Smooth muscle cell (in vitro differentiated cells): Measurements from ENCODE around the gene EEF1AKMT3. TPM values are rescaled to one million over a fixed set of nuclear protein-coding genes. Genes with fewer than 3 reads are reported as not detected.

Experiments used
- DNase-seq: peaks from one replicate; lab custom pipeline; 2025; ENCODE audit not compliant: unreplicated experiment; lab: John Stamatoyannopoulos, UW
- H2AFZ ChIP-seq: fragments of 200-600 bp; sonication (generic); 2 replicates; pipeline ENCODE4 v1.6.0; 2016; ENCODE audit warnings: antibody characterized with exemption, low read depth, mild to moderate bottlenecking
- H3F3A ChIP-seq: fragments of 200-600 bp; sonication (generic); 2 replicates; pipeline ENCODE4 v1.6.0; 2017; ENCODE audit warnings: antibody characterized with exemption, low read depth
- H3K27ac ChIP-seq: fragments of 200-600 bp; sonication (generic); 2 replicates; pipeline ENCODE4 v1.5.1; 2016; ENCODE audit warnings: low read depth, mild to moderate bottlenecking
- H3K27me3 ChIP-seq: fragments of 200-600 bp; sonication (generic); 2 replicates; pipeline ENCODE4 v1.6.1; 2016; ENCODE audit warnings: low read depth, mild to moderate bottlenecking
- H3K36me3 ChIP-seq: fragments of 200-600 bp; sonication (generic); 2 replicates; pipeline ENCODE4 v1.5.1; 2016; ENCODE audit warnings: low read depth
- H3K4me1 ChIP-seq: fragments of 200-600 bp; sonication (generic); 2 replicates; pipeline ENCODE4 v1.5.1; 2016; ENCODE audit warnings: low read depth
- H3K4me2 ChIP-seq: fragments of 200-600 bp; sonication (generic); 2 replicates; pipeline ENCODE4 v1.6.0; 2016; ENCODE audit warnings: mild to moderate bottlenecking
- H3K4me3 ChIP-seq: fragments of 200-600 bp; sonication (generic); 2 replicates; pipeline ENCODE4 v1.5.1; 2016; ENCODE audit warnings: mild to moderate bottlenecking
- H3K79me2 ChIP-seq: fragments of 200-600 bp; sonication (generic); 2 replicates; pipeline ENCODE4 v1.6.0; 2016; ENCODE audit warnings: low read depth, mild to moderate bottlenecking
- H3K9ac ChIP-seq: fragments of 200-600 bp; sonication (generic); 2 replicates; pipeline ENCODE4 v1.6.0; 2016; ENCODE audit warnings: low read depth
- H3K9me3 ChIP-seq: fragments of 200-600 bp; sonication (generic); replicated peaks from 2 replicates; pipeline ENCODE4 v1.5.1; 2016; ENCODE audit warnings: low read depth
- H4K20me1 ChIP-seq: fragments of 200-600 bp; sonication (generic); 2 replicates; pipeline ENCODE4 v1.6.0; 2016; ENCODE audit warnings: low read depth
- CTCF ChIP-seq: fragments of 200-600 bp; sonication (generic); IDR thresholded peaks from 2 replicates; pipeline ENCODE4 v1.5.1; 2017; ENCODE audit warnings: borderline replicate concordance, mild to moderate bottlenecking, antibody characterized with exemption; ENCODE audit not compliant: insufficient read depth, poor library complexity, severe bottlenecking
- WGBS: methylation state at CpG from one replicate; pipeline ENCODE4 v1.1.7; 2016; ENCODE audit warnings: low lambda C conversion rate; 5-methylcytosine and 5-hydroxymethylcytosine counted together
- polyA plus RNA-seq: library from polyadenylated mRNA; unstranded; fragments of >200 nt; fragmentation: Nextera tagmentation; extraction: Ambion mirVana; gene quantifications from 2 replicates; pipeline ENCODE4 v1.2.1, GENCODE V29; 2016
- total RNA-seq: library from RNA; depleted of rRNA; stranded (reverse); fragments of >200 nt; gene quantifications from 2 replicates; pipeline ENCODE4 v1.2.3, GENCODE V29; 2014

The EEF1AKMT3 gene
- total and polyA plus RNA-seq, 2 experiments from 2014 or later: 8.0 to 9.0 TPM

- H3K4me1 ChIP-seq: no peaks in the 10 kb centered on the region
- no peak for DNase-seq
- no peak overlapping the region for H3K9ac ChIP-seq
- H3K27me3 ChIP-seq: no peaks in the 10 kb centered on the region
- H4K20me1 ChIP-seq: no peaks in the 10 kb centered on the region
- no peak overlapping the region for H3K4me3 ChIP-seq
- TF ChIP-seq CTCF: no peak
- no peak overlapping the region for H3K4me2 ChIP-seq
- no peak overlapping the region for H2AFZ ChIP-seq
- WGBS: 95% methylated on average over 1 of the region's 1 CpG
- H3K79me2 ChIP-seq: peaks cover 3% of the 10 kb centered on the region
- H3K9me3 ChIP-seq: no peaks in the 10 kb centered on the region
- peaks cover 7% of the 10 kb centered on the region for H3K36me3 ChIP-seq
- H3K27ac ChIP-seq: no peak overlapping the region
- H3F3A ChIP-seq: no peaks in the 10 kb centered on the region
Observed at GRCh38 chr12:57797933-57798332, 25.5 kb downstream of the EEF1AKMT3 start.

- TF ChIP-seq CTCF: no peak
- H3K36me3 ChIP-seq: peaks cover 7% of the 10 kb centered on the region
Observed at GRCh38 chr12:57800965-57801364, 28.6 kb downstream of the EEF1AKMT3 start.

DNA sequence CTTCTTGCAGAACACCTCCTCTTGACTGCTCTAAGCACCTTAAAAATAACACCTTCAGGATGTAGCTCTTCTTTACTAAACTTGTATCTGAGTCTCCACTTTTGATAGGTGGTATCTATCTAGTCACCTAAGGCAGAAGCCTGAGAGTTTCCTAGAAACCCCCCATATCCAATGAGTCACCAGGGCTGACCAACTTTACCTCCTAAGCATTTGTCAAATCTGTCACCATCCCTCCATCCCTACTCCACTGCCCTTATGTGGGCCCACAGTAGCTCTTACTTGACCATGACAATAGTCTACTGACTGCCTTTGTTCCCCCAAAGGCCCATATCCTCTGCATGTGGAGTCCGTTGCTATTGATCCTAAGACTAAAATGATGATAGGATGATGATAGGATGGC lies 30.2 kb downstream of the EEF1AKMT3 start:
- no peaks in the 10 kb centered on the region for H3K9me3 ChIP-seq
- H2AFZ ChIP-seq: no peak overlapping the region
- WGBS: 94% methylated on average over 1 of the region's 1 CpG
- no peak overlapping the region for H3K9ac ChIP-seq
- H3K27me3 ChIP-seq: no peaks in the 10 kb centered on the region
- no peak for DNase-seq
- H3K4me2 ChIP-seq: no peak overlapping the region
- no peaks in the 10 kb centered on the region for H3F3A ChIP-seq
- H3K4me3 ChIP-seq: no peak overlapping the region
- no peak for TF ChIP-seq CTCF
- peaks cover 4% of the 10 kb centered on the region for H3K36me3 ChIP-seq
- no peaks in the 10 kb centered on the region for H3K4me1 ChIP-seq
- H4K20me1 ChIP-seq: no peaks in the 10 kb centered on the region
- no peaks in the 10 kb centered on the region for H3K79me2 ChIP-seq
- H3K27ac ChIP-seq: no peak overlapping the region

More at GRCh38 chr12:57800965-57801364, 28.6 kb downstream of the EEF1AKMT3 start:
- Histone ChIP-seq H3K79me2 (peaks cover under 1% of the 10 kb centered on the region), H3K27me3 (no peaks in the 10 kb centered on the region), H3K9ac (no peak overlapping the region), H3K4me1 (no peaks in the 10 kb centered on the region), H3K4me2 (no peak overlapping the region), H2AFZ (no peak overlapping the region), H3K27ac (no peak overlapping the region), H4K20me1 (no peaks in the 10 kb centered on the region), H3K9me3 (no peaks in the 10 kb centered on the region), H3F3A (no peaks in the 10 kb centered on the region), H3K4me3 (no peak overlapping the region)
- WGBS: 100% methylated on average over 3 of the region's 3 CpGs
- DNase-seq: no peak

DNA sequence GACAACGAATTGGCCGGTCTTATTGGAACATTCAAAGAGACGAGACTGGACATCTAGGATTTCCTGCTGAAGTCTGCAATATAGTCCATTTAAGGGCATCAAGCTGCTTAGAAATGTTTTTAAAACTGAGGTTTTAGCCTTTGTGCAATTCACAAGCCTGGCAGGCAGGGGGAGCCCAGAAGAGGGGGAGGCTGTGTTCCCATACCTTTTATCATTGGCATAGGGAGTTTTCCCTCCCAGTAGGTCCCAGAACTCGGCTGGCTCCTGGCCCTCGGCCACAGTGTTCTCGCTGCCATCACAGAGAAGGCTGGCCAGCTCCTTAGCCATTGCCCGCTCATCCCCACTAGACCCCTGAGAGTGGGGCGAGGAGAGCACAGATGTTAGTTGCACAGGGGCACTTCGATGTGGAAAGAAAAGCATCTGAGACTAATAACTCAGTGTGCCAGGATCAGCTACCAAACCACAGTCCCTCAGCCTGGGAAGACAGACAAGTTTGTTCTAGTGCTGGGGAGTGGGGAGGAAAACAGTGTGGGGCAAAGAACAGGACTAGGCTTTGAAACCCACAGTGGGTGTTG lies 31.0 kb downstream of the EEF1AKMT3 start:
- Histone ChIP-seq H3K27me3 (no peaks in the 10 kb centered on the region), H2AFZ (no peak overlapping the region), H3K4me2 (no peak overlapping the region), H4K20me1 (no peaks in the 10 kb centered on the region), H3K4me3 (no peak overlapping the region), H3K4me1 (no peaks in the 10 kb centered on the region), H3K79me2 (no peaks in the 10 kb centered on the region), H3K9me3 (no peaks in the 10 kb centered on the region), H3K36me3 (peaks cover 4% of the 10 kb centered on the region), H3K9ac (no peak overlapping the region), H3F3A (no peaks in the 10 kb centered on the region), H3K27ac (no peak overlapping the region)
- WGBS: 64% methylated on average over 9 of the region's 9 CpGs
- no peak for DNase-seq
- peak; percentile 74 for TF ChIP-seq CTCF
